ENCODE measurements around the gene IGFLR1.
A peak's percentile ranks its signal among the peaks of the same experiment; 100 is the strongest.
"Not testable (repeated sequence)": the region's sequence is repeated elsewhere in the genome, so short reads cannot be mapped to it uniquely, and the experiment has no call there.

IGFLR1 gene

GRCh38 chr19:35777086-35777841 is 35.0 kb upstream of the IGFLR1 start:
- no peak for DNase-seq

- no peak for DNase-seq
Observed at GRCh38 chr19:35776102-35776788, 34.0 kb upstream of the IGFLR1 start.

DNA sequence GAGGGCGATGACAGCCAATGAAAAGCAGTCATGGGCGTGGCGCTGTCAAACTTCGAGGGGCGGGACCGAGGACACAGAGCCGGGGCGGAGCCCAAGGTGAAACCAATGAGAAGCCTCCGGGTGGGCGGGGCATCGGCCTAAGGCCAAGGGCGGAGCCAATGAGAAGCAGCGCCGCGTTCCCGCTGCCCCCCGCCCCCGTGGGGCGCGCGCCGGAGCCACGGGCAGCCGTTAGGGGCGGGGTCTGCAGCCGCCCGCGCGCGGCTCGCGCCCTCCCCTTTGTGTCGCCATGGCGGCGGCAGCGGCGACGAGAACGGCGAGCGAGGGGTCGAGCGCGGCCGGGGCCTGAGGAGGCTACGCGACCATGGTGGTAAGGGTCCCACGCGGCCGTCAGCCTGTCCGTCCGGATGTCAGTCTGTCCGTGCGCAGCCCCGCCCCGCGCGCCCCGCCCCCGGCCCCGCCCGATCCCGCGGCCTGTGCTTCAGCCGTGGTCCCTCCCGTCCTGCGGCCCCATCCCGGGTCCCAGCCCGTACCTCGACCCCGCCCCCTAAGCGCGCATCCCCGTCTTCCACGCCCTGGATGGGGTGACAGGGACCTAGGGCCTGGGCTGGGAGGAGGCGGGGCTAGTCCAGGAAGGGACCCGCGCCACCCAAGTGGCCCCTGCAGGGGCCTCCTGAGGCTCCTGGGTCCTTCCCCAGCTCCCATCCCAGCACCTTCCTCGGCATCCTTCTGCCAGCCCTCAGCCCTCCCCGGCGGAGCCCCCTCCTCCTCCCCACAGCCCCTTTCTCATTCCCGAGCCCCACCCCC is 33.2 kb upstream of the IGFLR1 start, which contains the start of gene ARHGAP33:
ARHGAP33 (plus strand) TSS at position 267 of the 804 bp plus-strand sequence; CDS start at position 362, 95 bp downstream.
- DNase-seq = peak; percentile 100

DNA sequence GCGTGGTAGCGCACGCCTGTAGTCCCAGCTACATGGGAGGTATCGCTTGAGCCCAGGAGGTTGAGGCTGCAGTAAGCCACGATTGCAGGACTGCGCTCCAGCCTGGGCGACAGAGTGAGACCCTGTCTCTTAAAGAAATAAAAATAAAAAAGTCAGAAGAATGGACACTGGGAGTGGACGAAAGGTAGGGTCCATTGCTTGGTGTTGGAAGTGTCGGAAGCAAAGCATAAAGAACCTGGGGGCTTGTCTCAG is 32.7 kb upstream of the IGFLR1 start:
- no peak for DNase-seq

DNA sequence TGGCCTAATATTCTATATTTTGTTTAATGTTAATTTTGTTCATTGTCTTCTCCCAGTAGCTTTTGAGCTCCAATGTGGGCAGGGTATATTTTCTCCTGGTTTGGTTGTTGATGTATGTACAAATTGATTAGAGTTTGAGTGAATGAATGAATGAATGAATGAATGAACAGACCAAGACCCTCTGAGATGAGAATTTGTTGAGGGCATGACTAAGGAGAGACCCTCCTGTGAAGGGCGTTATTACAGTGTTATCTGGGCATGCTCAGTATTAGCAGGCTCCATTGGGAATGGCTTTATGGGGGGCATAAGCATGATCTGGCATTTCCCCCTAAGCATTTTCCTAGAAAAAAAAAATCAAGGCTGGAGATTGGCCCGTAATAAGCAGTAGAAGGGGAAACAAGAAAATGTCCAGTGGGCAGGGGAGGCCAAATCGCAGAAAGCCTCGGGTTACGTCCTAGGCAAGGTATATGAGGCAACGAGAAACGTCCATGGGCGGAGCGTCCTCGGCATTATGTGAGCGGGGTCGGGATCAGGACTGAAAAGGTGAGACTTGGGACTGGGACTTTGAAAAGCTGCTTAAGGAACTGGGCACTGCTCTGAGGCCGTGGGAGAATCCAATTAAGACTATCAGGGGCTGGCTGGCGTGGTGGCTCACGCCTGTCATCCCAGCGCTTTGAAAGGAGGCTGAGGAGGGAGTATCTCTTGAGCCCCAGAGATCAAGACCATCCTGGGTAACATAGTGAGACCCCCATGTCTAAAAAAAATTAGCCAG is 32.2 kb upstream of the IGFLR1 start:
- no peak for DNase-seq

DNA sequence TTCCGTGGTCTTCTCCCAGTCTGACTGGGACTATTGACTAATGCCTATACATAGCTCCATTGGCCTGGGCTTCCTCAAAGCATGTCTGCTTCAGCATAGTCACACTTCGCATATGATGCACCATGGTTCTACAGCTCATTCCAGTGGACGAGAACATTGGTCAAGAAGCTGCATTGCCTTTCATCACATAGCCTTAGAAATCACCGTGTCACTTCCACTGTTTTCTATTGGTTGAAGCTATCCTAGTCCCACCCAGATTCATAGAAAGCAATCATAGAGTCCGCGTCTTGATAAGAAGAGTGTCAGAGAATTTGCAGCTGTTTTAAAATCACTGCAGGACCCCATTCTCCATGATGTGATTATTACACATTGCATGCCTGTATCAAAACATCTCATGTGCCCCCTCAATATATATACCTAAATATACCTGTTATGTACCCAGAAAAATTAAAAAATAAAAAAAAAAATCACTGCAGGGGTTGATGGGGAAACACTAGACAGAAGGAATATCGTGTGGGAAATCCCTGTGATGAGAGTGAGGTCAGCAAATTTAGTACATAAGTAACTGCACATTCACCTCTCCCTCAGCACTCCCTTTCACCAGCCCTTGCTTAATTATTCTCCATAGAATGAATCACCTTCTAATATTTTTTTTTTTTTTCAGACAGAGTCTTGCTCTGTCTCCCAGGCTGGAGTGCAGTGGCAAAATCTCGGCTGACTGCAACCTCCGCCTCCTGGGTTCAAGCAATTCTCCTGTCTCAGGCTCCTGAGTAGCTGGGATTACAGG is 31.0 kb upstream of the IGFLR1 start:
- DNase-seq = no peak

- not testable (repeated sequence) for DNase-seq
Observed at GRCh38 chr19:35772362-35772761, 30.1 kb upstream of the IGFLR1 start.

DNA sequence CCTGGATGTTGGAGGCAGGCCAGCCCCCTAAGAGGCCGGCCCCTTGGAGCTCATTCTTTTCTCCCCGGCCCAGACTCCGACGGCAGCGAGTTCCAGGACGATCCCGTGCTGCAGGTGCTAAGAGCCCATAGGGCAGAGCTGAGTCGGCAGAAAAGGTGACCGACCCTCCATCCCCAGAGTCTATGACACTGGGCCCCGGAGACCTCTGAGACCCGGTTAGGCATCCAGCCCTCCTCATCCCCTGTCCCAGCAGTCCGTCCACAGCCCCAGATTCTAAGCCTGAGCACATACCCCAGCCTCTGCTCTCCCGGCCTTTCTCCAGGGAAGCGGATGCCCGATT is 25.8 kb upstream of the IGFLR1 start:
- no peak for DNase-seq

DNA sequence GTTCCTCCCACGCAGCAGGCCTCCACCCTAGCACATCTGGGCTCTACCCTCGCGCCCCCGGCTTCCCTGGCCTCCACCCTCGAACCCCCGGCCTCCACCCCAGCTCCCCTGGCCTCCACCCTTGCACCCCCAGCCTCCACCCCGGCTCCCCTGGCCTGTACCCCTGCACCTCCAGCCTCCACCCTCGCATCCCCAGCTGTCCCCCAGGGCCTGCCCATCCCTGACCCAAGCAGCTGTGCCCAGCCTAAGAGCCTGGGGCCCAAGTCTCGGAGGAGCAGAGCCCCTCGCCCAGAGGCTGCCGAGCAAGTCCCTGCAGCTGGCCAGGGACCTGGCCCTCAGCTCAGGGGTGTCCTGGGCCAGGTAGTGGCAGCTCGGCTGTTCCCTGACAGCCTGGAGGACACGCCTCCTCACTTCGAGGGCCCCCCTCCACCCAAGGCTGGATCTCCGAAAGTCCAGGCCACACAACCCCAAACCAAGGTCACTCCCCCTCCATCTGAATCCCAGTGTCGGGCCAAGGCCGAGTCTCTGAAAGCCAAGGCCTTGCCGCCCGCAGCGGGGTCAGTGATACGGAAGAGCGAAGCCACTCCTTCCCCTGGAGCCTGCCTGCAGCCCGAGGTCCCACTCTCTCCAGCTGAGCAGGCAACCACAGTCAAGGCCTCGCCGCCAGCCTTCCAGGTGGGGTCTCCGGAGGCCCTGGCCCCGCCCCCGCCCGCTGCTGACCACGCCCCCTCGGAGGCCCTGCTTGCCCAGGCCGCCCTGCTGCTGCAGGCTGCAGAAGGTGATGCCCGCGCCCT is 25.2 kb upstream of the IGFLR1 start:
- no peak for DNase-seq

DNA sequence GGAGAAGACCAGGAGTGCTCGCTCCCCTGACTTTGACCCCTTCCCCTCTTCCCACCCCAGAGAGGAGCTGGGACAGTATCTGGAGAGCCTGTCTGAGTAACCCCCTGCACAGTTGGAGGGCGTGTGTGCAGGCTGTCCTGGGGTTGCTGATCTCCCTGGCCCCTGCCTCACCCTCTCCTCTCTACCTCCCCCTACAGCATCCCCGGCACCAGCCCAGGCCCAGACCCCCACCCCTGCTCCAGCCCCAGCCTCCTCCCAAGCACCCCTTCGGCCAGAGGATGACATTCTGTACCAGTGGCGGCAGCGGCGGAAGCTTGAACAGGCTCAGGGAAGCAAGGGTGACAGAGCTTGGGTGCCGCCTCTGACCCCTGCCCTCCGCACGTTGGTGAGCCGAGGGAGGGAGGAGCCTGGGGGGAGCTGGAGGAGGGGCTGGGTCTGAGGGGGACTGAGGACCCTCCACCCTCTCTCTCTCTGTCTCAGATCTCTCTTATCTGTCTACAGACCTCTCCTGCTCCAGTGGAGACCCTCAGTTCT is 24.4 kb upstream of the IGFLR1 start:
- DNase-seq = no peak

GRCh38 chr19:35764432-35765315 is 22.4 kb upstream of the IGFLR1 start:
- no peak for DNase-seq

DNA sequence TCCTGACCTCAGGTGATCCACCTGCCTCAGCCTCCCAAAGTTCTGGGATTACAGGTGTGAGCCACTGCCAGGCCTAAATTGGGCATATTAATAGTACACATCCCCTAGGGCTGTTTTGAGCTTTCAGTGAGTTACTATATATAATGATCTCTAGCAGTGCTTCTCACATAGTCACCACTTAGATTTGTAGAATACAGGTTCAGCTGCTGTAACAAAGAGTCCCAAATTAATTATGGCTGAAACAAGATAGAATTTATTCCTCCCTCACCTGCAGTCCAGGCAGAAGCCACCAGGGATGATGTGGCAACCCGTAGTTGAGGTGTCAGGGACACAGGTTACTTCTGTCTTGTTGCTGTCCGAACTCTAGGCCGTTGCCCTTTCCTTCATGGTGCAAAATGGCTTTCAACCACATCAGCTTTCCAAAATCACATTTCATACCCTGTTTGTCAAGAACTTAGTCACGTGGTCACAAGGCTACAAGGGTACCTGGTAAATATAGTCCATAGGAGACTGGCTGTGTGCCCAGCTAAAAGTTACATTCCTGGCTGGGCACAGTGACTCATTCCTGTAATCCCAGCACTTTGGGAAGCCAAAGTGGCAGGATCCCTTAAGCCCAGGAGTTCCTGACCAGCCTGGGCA is 18.6 kb upstream of the IGFLR1 start:
- no peak for DNase-seq

- no peak for DNase-seq
Observed at GRCh38 chr19:35759697-35760096, 17.4 kb upstream of the IGFLR1 start.

DNA sequence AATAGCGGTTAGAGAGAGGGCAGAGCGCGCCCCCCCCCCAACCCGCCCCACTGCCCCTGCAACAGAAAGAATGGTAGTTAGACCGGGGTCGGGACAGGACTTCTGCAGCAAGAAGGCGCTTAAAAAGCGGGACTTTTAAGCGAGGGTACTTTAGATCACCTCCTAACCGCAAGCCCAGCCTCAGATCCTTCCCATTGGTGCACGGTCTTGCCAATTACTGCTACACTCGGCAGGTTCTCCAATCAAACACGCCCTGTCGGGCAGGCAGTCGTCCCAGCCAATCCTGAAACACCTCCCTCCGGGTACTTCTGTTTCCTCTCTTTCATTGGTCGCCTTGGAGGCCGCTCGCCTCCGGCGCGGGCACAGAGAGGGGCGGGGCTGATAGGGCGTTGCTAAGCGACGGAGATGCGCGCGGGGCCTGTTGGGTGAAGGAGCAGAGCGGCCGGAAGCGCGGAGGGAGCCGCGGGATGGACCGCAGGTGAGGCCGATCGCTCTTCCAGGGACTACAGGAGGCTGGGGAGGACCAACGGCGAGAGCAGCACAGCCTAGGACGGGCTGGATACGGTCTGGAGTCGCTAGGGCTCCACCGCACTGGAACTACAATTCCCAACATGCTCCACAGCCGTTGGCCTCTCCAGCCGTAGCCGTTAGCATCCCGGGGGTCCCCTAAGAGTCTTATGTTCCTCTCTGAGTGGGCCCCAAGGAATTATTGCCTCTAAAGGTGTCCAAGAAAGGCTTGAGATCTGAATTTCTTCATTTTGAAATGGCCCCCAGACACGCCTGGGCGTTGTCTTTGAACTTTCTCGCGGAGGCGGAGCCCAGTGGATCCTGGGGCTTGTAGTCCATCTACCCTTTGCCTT is 15.7 kb upstream of the IGFLR1 start, which contains the start of gene PROSER3:
PROSER3 (plus strand) TSS at position 428 of the 860 bp plus-strand sequence; CDS start at position 468, 40 bp downstream.
- peak; percentile 99 for DNase-seq

GRCh38 chr19:35757231-35757748 is 15.0 kb upstream of the IGFLR1 start:
- peak; percentile 64 to 70 for DNase-seq

DNA sequence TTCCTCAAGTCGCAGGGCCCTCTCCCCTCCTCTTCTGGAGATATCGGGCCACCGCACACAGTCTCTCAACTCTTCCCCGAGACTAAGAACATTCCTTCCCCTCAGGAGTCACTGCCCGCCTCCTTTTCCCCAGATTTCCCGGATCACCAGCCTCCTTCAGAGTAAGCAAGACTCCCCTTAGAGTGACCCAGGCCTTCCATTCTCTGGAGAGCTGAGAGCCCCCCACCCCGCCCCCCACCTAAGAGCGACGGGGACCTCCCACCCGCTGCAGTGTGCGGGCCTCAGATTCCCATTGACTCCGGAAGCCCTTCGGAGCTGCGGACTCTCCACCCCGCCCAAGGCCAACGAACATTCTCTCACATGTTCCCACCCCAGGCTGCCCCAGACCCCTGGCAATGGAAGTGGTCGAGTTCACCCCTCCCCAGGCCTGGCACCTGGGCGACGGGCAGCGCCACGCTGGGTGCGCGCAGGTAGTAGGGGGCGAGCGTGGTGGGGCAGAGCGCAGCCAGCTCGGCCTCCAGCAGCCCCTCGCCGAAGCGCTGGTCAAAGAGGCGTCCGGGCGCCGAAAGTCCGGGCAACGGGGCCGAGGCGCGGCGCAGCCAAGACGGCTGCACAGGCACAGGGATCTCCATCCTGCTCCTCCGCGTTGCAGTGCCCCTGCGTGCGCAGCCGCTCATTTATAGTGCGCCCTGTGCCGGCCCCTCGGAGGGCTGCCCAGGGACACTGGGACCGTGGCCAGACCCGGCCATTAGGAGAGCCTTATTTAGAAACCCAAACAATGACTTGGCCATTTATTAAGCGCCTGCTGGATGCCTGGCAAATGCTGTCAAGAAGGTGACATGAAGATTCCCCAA is 14.4 kb upstream of the IGFLR1 start, which contains the start of gene HSPB6:
HSPB6 (minus strand) TSS at position 653 of the 854 bp plus-strand sequence; CDS start at position 632, 21 bp downstream.
- DNase-seq = no peak
